DMS79 (cell line): ENCODE measurements around the gene CPXM1.

Source experiments
- DNase-seq: peaks from one replicate; lab custom pipeline; 2025; lab: John Stamatoyannopoulos, UW

CPXM1 gene

DNA sequence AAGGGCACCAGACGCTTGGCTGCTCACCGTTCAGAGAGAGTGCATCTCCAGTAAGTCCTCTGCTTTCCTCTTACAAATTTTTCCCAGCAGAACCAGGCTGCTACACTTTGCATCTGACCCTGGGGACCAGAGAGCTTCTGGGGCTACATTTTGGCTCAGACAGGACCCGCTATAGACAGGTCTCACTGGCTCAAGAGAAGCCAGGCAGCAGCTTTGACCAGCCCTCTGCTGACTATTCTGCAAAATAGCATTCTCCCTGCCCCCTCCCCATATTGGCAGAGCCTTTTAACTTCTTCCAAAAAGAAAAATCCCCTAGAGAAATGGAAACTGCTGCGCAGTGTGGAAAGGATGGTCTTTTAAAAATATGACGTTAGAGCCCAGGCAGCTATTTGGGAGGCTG is 37.2 kb downstream of the CPXM1 start:
- DNase-seq: no peak

DNA sequence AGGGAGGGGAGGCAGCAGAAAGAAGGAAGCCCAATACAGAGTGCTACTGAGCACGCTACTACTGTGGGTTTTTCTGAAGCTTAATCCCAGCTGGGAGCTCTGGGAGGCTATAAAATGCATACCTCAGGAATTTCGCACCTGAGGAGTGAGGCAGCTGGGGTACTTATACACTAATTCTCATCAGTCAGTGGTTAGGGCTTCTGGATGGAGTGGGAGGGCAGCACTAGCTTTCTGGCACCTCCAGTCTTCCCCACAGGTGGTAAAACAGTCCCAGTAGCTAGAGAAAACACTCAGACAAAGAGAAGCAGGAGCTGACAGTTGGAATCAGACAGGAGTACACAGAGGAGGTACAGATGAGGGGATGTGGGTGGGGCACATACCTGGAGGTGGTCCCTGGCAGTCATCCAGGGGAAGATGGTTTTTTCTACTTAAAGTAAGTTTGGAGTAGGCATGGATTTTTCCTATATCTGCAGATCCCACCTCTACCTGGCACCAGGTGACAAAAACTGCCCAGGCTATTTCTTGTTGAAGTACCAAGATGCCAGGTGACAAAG is 37.8 kb downstream of the CPXM1 start:
- DNase-seq: no peak

DNA sequence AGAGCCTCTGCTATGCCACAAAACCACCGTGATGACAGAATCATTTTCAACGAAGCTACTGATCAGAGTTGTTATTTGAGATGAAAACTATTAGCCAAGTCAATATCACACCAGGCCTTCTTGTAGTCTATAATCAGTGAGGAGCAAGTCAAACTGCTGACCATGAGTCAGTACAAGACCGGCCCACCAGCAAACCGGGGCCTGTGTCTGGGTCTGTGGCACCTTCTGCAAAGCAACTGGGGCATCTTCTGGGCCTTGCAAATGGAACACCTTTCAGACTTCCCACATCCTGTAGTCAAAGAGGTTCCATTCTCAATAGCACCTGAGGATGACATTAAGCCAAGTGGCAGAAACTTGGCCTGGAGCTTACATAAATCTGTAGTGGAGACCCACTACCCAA is 38.5 kb downstream of the CPXM1 start:
- DNase-seq: no peak

DNA sequence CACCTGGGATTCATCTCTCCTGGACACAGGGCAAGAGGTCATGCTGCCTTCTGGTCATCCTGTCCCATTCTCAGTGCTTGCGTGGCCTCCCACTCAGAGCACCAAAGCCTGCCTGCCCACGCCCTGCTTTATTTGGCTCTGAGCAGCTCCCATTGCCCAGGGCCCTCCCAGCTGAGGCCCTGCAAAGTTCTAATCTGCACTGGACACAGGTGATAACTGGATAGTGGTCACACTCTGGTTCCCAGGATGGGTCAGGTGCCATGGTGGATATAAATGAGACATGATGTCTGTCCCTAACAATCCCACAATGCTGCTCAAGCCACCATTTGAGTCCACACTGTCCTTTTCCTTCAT is 39.5 kb downstream of the CPXM1 start:
- DNase-seq: no peak

DNA sequence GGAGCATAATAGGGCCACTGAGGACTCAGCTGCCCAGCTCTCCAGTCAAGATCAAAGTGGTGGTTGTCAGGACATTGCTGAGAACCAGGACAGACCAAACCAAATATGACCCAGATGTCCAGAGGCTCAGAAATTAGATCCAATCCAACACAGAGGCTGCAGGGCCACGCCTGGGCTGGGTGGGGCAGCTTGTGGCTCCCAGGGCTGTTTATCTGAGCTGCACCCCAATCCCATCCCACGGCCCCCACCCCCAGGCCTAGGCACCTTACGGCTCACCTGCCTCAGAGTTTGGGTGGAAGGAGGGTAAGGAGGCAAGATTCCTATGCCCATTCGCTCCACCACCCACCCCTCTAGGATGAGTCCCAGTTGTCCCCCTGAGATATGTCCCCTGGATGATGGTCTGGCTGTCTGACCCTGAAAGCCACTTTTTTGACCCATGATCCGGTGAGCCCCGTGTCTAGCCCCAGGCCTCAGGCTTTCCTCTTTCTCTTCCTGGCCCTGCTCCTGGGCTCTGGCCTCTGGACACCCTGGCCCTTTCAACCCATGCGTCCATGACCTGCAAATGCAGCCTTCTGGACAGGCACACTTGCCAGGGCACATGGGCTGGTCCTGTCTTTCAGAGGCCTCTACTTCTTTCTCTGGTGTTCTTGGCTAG is 40.0 kb downstream of the CPXM1 start:
- DNase-seq: no peak

DNA sequence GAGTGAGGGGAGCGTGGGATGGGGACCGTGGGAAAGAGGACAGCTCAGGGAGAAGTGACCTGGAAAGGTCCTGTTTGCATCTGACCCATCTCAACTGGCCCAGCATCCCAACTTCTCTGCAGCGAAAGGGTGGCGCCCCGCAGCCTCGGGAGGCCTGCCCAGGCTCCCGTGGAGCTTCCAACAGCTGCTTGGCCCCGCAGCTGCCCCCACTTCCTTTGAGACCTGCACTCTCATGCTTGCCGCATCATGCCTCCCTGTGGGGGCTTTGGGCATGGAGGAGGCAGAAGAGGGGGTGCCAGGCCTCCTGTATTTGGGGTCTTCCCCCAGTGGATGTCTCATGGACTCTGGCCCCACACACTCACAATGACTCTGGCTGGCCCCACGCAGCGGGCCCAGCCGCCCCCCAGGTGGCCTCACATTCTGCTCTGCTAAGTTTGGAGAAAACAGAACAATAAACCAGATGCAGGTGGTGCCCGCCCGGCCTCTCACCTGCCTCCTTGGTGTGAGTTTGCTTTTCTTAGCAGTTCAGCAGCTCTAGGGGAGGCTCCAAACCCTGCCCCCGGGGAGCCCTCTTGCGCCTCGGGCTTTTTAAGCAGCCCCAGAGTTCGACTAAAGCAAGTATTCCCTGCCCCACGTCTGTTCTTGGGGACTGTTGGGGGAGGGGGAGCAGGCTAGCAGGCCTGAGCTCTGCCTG is 40.7 kb downstream of the CPXM1 start:
- DNase-seq: no peak

DNA sequence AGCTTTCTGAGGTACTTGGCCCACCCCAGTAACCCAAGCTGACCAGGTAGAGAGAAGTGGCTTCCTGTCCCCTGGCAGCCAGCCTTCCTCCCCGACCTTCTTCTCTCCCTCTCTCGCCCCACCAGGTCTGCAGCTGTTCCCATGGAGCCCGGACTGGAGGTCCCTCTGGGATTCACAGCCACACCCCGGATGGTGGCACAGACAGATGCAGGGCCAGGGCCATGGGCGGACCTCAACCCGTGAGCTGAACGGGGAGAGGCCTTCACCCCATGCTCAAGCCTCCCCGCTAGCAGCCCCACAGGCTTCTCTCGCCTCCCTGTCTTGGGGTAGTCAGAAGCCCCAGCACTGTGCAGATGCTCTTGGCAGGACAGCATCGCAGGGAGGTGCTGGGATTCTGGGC is 41.3 kb downstream of the CPXM1 start:
- no peak for DNase-seq

DNA sequence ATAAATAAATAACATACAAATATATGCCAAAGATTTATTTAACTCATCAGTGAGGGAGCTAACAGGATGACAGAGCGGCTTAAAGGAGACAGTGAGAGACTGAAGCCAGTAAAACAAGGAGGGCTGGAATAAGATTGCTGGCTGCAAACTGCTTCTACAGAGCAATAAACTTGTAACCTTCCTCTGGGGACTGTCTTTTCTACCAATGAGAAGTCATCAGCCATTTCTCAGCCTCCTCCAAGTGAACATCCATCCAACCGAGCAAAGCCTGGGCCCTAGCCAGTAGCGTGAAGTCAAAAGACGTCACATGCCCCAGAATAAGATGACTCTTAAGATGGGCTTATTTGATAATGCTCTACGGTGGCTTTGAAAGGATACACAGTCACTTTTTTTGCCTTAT is 42.5 kb downstream of the CPXM1 start:
- DNase-seq: no peak

DNA sequence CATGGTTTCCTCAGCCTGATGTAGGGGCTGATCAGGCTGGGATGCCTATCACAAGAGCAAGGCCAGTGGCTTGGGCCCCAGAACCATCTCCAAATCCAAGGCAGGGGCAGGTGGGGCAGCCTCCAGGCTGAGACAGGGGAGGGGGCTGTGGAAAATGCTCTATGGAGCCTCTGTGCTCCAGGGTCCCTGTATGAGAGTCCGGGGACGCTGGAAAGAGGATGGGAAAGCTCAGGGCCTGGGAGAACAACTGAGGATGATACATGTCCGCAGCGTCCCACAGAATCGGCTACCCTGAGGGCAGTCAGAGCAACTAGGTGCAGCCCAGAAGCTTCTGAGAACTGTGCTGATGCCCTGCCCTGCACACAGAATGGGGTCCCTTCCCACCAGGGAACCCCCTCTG is 43.4 kb downstream of the CPXM1 start:
- DNase-seq: no peak

DNA sequence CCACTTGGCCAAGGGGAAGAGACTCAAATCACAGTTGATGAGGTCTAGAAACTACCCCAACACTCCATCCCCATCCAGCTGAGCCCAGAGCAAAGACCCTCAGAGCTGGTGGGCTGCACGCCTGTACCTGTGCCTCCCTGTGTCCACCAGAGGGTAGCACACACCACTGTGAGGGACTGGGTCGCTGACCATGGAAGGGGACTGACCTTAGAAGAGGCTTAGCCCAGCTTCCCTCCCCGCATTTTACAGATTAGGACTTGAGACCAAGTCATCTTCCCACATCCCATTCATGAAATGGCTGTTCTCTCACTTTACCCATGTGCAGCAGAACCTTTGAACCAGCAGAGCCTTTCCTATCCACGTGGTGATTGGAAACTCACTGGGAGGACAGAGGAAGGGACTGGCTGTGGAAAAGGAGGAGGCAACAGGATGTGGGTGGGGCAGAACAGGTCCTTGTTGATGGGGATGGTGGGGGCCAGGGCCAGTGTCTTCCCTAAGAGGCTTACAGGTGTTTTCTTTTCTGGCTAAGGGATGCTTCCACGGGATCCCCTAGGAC is 44.3 kb downstream of the CPXM1 start:
- no peak for DNase-seq

DNA sequence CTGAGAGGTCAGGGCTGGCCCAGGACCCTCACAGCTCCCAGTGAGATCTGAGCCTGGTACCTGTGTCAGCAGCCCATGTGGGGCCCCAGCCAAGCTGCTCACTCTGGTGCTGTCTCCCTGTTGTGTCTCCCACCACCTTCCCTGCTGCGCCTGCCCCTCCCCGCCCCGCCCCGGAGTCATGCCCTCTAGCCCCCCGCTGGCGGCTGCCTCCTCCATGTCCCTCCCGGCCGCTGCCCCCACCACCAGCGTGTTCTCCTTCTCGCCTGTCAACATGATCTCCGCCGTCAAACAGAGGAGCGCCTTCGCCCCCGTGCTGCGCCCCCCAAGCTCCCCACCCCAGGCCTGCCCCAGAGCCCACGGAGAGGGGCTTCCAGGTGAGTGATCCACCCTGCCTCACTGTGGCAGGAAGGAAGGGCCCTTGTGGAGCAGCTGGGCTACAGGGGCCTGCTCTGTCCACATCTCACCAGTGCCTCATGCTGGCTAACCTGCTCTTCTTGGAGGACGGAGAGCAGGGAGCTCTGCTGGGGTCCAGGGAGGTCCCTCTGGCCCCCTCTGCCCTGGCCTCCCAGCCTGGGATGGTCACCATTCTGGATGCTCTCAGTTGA is 44.9 kb downstream of the CPXM1 start:
- DNase-seq: no peak

DNA sequence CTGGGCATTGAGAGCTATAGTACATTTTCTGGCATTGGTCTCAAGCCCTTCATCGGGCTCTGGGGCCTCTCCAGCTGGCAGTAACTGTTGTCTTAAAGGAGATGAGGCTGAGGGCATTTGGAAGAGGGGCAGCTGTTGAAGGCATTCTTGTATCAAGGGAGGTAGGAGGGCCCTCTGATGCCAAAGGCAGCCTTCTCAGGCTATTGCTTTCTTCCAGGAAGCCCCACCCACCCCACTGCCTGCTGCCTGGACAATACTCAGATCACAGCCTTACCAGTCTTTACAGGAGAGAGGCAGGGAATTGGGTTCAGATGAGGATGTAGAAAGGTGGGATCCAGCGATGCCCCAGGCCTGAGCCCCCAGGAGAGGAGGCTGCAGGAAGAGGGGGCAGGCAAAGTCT is 46.0 kb downstream of the CPXM1 start:
- DNase-seq: no peak

DNA sequence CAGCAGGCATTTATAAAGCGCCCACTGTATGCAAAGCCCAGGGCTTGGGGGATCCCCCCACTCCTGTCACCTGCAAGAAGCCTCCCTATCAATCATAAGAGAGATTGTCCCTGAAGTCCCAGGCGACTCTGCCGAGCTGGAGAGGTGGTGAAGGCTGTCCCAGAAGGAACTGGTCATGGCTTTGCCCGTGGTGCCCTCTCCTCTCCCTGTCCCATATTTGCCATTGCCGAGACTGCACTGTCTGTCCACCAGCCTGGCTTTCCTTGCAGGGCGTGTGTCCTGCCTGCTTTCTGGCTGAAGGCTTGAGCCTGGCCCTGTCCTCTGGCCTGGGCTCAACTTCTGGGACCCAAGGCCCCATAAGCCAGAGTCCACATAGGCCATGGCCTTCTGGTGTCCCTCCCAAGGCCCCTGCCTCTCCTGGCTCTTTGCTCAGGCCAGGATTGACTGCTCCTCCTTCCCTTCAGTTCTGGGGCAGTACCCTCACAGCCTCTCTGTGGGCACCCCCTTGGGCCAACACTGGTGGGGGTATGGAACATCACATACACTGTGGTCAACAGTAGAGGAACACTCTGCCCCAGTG is 46.9 kb downstream of the CPXM1 start:
- DNase-seq: no peak

DNA sequence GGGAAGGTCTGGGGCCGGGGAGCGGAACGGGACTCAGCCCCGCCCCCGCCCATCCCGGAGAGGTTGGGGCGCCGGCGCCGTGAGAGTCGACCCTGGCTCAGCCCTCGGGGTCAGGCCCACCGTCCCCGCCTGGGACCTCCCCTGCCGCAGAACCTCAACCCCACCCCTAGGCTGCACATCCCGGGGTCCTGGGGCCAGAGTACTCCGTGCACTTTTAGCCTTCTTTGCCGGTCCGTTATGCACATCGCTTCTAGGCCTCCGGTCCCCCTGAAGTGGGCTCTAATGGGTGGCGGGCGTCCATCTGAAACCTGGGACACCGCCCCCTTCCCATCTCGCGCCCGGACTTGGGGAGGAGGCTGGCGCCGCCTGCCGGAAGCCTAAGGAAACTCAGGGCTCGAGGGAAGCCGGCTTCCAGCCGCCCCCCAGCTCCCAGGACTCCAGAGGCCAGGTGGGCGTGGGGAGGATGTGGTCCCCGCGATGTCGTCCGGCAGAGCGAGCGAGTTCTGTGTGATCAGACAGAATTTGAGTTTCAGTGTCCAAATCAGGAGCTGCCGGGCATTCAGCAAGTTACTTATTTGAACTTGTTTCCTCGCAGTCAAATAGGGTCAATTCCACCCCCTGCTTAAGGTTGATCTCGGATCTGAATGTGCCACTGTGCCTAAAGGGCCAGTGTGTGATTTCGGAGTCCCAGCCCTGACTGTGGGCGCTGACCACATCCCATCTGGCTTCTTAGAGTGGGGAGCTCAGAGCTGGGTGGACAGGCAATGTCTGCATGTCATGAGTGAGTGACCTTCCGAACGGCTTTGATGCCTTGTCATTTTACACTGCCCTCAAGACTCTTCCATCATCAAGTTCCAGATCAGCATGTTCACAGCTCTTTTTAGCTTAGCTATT is 47.6 kb downstream of the CPXM1 start:
- DNase-seq: peak; percentile 33

DNA sequence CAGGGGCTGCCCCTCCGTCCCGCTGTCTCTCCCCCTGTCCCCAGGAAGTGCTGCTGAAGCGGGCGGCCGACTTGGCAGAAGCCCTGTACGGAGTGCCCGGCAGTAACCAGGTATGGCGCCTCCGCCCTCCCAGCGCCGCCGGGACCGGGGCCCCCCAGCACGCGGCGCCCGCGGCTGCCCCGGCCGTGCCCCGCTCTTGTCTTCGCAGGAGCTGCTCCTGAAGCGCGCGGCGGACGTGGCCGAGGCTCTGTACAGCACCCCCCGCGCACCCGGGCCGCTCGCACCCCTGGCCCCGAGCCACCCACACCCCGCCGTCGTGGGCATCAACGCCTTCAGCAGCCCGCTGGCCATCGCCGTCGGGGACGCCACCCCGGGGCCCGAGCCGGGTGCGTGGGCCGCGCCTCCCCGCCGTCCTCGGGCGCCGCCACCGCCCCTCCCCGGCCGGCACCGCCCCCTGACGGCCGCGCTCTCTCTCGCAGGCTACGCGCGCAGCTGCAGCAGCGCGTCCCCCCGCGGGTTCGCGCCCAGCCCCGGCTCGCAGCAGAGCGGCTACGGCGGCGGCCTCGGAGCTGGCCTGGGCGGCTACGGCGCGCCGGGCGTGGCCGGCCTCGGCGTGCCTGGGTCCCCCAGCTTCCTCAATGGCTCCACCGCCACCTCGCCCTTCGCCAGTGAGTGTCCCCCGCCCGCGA is 48.4 kb downstream of the CPXM1 start:
- no peak for DNase-seq

DNA sequence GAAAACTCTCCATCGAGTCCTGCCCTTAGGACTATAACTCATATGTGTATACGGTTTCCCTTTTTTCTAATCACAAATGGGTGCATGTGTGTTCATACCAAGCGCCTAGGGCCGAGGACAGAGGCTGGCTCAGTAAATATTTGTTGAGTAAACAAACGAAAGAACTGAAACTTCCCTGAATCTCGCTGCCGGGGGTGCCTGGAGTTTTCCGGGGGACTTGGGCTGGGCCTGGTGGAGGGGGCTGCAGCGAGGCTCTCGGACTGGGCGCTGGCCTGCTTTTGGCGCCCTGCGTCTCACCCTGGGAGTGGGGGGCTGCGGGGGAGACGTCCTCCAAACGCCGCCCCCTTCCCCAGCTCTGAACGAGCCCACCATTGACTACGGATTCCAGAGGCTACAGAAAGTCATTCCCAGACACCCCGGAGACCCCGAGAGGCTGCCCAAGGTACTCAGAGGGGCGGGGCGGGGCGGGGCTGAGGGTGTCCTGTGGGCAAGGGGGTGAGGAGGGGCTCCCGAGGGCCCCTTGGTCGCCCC is 49.0 kb downstream of the CPXM1 start:
- no peak for DNase-seq

DNA sequence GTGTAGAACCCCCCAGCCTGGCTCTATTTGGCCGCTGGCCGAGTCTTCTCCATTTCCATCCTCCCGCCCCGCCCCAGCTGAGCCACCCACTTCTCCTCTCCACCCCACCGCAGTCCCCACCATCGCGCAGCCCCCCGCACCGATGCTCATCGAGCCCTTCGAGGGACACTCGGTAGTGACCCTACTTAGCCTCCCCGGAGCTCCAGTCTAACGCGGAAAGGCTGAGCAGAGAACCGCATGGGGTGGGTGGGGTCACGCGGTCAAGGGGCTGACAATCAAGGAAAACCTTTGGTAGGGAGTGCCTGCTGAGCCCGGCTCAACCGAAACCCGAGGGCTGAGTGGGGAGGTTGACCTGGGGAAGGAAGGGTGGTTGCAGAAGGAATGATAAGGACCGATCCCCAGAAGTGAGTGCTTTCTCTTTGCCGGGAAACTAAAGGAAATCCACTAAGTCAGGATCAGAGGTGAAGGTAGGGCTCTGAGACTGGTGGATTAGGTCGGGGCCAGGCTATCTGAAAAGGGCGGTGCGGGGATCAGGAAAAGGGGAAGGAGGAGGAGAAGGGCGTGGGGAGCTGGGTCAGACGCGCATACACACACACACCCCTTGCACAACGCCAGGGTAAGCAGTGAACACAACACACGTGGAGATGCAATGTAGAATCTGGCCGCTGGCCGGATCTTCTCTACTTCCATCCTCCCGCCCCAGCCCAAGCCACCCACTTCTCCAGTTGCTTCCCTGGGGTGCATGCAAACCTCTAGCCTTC is 49.8 kb downstream of the CPXM1 start:
- DNase-seq: no peak

DNA sequence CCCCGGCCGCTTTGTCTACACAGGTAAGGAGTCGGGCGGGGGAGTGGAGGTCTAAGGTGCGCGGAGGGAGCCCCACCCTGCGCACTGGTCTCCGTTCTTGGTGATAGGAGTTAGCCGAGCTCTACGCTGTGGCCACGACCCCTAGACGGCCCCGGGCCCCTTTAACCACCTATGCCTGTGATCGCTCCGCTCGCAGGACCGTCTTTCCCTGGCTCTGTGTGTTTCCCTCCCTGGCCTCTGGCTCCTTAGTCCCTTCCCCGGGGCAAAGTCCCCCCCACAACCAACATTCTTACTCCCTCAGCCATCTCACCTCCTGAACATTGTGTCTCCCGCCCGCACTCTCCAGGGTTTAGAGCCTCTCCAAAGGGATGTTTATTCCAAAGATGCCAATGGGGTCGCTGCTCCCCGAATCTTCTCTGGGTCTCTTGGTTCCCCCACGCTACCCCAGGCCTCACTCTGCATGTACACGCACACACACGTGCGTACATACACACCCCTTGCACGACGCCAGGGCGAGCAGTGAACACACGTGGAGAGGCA is 50.4 kb downstream of the CPXM1 start:
- DNase-seq: no peak

DNA sequence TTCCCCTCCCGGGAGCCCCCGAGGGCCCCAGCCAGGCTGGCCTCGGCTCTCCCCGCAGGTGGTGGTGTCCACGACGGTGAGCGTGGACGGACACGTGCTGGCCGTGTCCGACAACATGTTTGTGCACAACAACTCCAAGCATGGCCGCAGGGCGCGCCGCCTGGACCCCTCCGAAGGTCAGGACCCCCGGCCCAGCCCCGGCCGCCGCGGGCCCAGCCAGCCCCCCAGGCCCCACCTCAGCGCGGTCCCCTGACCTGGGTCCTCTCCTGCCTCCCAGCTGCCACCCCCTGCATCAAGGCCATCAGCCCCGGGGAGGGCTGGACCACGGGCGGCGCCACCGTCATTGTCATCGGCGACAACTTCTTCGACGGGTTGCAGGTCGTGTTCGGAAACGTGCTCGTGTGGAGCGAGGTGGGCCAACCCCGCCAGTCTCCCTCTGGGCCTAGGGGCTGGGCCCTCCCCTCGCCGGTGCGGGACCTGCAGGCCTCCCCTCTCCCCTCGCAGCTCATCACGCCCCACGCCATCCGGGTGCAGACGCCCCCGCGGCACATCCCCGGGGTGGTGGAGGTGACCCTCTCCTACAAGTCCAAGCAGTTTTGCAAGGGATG is 51.0 kb downstream of the CPXM1 start:
- no peak for DNase-seq
